ENCODE data around the gene UBE2J1. TPM values are rescaled to one million over a fixed set of nuclear protein-coding genes. Genes with fewer than 3 reads are reported as not detected.

Gene UBE2J1
- polyA plus RNA-seq, 2 of the 4 experiments (the other 2 are of a cell fraction): 12.6 to 32.7 TPM

DNA sequence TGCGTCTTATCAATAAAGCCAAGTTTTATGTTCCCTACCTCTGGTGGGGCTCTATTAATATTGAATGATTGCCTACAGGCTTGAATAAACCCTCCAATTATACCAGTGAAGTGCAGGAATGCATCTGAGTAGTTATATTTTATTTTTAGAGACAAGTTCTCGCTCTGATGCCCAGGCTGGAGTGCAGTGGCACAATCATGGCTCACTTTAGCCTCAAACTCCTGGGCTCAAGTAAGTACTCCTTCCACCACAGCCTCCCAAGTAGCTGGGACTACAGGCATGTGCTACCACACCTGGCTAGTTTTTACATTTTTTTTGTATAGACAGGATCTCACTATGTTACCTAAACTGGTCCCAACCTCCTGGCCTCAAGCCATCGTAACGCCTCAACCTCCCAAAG lies 26.1 kb upstream of the UBE2J1 start:
- ATAC-seq (no peak), FAIRE-seq (no peak), DNase-seq (ENCODE audit: low read depth in 1 of 2, low spot score in 1 of 2) (no peak)
- no peaks in the 10 kb centered on the region for H3K4me1 ChIP-seq
- no peaks in the 10 kb centered on the region for H3K9me3 ChIP-seq
- POLR2A ChIA-PET: no interaction called here
- WGBS (ENCODE audit: missing lambda C conversion rate): 97% methylated on average over 4 of the region's 4 CpGs
- H3K4me2 ChIP-seq: no peak overlapping the region
- CTCF ChIA-PET: interaction anchor here (0.6 to 1.7 kb wide), 3 partner anchors 10 to 94 kb away, joined by 3 to 6 read pairs (median 3); no protein-coding TSS in a partner anchor
- TF ChIP-seq EP300 (IDR thresholded peaks at IDR 0.05): no peak
- TF ChIP-seq CBX2 (IDR thresholded peaks at IDR 0.05; ENCODE audit: borderline replicate concordance, low read depth): no peak
- no peak for TF ChIP-seq HDAC2 (IDR thresholded peaks at IDR 0.05)
- TF ChIP-seq RFX5 (IDR thresholded peaks at IDR 0.05): no peak
- TF ChIP-seq MYC (IDR thresholded peaks at IDR 0.05; ENCODE audit: borderline replicate concordance, low read length): no peak
- TF ChIP-seq, protein P1, sequence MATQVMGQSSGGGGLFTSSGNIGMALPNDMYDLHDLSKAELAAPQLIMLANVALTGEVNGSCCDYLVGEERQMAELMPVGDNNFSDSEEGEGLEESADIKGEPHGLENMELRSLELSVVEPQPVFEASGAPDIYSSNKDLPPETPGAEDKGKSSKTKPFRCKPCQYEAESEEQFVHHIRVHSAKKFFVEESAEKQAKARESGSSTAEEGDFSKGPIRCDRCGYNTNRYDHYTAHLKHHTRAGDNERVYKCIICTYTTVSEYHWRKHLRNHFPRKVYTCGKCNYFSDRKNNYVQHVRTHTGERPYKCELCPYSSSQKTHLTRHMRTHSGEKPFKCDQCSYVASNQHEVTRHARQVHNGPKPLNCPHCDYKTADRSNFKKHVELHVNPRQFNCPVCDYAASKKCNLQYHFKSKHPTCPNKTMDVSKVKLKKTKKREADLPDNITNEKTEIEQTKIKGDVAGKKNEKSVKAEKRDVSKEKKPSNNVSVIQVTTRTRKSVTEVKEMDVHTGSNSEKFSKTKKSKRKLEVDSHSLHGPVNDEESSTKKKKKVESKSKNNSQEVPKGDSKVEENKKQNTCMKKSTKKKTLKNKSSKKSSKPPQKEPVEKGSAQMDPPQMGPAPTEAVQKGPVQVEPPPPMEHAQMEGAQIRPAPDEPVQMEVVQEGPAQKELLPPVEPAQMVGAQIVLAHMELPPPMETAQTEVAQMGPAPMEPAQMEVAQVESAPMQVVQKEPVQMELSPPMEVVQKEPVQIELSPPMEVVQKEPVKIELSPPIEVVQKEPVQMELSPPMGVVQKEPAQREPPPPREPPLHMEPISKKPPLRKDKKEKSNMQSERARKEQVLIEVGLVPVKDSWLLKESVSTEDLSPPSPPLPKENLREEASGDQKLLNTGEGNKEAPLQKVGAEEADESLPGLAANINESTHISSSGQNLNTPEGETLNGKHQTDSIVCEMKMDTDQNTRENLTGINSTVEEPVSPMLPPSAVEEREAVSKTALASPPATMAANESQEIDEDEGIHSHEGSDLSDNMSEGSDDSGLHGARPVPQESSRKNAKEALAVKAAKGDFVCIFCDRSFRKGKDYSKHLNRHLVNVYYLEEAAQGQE (IDR thresholded peaks at IDR 0.05): no peak
- no peak overlapping the region for H3K27ac ChIP-seq
- no peak overlapping the region for H3K4me3 ChIP-seq

- H3K4me2 ChIP-seq: no peak overlapping the region
- no peak overlapping the region for H3K27ac ChIP-seq
- DNase-seq (ENCODE audit: low read depth in 1 of 2, low spot score in 1 of 2): peak in 1 of 2 experiments; percentile 62
- no peaks in the 10 kb centered on the region for H3K9me3 ChIP-seq
- WGBS (ENCODE audit: missing lambda C conversion rate): 69% methylated on average over 6 of the region's 6 CpGs
- CTCF ChIA-PET: interaction anchor here (1.1 kb wide), 1 partner anchor 393 kb away, joined by 3 read pairs; no protein-coding TSS in a partner anchor
- peak; percentile 77 to 83 for ATAC-seq
- POLR2A ChIA-PET: no interaction called here
- H3K4me3 ChIP-seq: no peak overlapping the region
- H3K4me1 ChIP-seq: no peaks in the 10 kb centered on the region
- no peak for FAIRE-seq
- TF ChIP-seq HOXB5 (CRISPR knock-in tag; IDR thresholded peaks at IDR 0.05): no peak
- no peak for TF ChIP-seq MAX (IDR thresholded peaks at IDR 0.05)
- TF ChIP-seq, protein P1 (IDR thresholded peaks at IDR 0.05): no peak
- TF ChIP-seq NR3C1 (IDR thresholded peaks at IDR 0.05): no peak
- TF ChIP-seq, protein P2, sequence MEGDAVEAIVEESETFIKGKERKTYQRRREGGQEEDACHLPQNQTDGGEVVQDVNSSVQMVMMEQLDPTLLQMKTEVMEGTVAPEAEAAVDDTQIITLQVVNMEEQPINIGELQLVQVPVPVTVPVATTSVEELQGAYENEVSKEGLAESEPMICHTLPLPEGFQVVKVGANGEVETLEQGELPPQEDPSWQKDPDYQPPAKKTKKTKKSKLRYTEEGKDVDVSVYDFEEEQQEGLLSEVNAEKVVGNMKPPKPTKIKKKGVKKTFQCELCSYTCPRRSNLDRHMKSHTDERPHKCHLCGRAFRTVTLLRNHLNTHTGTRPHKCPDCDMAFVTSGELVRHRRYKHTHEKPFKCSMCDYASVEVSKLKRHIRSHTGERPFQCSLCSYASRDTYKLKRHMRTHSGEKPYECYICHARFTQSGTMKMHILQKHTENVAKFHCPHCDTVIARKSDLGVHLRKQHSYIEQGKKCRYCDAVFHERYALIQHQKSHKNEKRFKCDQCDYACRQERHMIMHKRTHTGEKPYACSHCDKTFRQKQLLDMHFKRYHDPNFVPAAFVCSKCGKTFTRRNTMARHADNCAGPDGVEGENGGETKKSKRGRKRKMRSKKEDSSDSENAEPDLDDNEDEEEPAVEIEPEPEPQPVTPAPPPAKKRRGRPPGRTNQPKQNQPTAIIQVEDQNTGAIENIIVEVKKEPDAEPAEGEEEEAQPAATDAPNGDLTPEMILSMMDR (IDR thresholded peaks at IDR 0.05): no peak
- TF ChIP-seq KDM5A (IDR thresholded peaks at IDR 0.05): no peak
- no peak for TF ChIP-seq SREBF2 (IDR thresholded peaks at IDR 0.05)
- no peak for TF ChIP-seq NFE2L2 (conservative IDR thresholded peaks at IDR 0.05; ENCODE audit: low read length)
- TF ChIP-seq HOXA7 (CRISPR knock-in tag; IDR thresholded peaks at IDR 0.05): no peak
- no peak for TF ChIP-seq POLR2AphosphoS2 (conservative IDR thresholded peaks at IDR 0.05; ENCODE audit: low read length)
- TF ChIP-seq EP300 (IDR thresholded peaks at IDR 0.05): no peak
- no peak for TF ChIP-seq PHF8 (IDR thresholded peaks at IDR 0.05; ENCODE audit: borderline replicate concordance, low read depth)
- TF ChIP-seq ZC3H11A (IDR thresholded peaks at IDR 0.05): no peak
- no peak for TF ChIP-seq TP53 (CRISPR knock-in tag; IDR thresholded peaks at IDR 0.05)
These were observed 23.1 kb upstream of the UBE2J1 start for GRCh38 chr6:89375427-89376267.
